Articular chondrocyte of knee joint (primary cell): ENCODE results near the gene RNF5. TPM values are rescaled to one million over a fixed set of nuclear protein-coding genes. Genes with fewer than 3 reads are reported as not detected.
A peak's percentile ranks its signal among the peaks of the same experiment; 100 is the strongest.

ENCODE experiments used
- small RNA-seq: library from RNA; depleted of rRNA; stranded (forward); fragments of <200 nt; gene quantifications from one replicate; pipeline ENCODE3, GENCODE V24; 2012
- total RNA-seq: library from RNA; depleted of rRNA; stranded (reverse); fragments of >200 nt; gene quantifications from 2 replicates; pipeline ENCODE4 v1.2.3, GENCODE V29; 2012

Gene RNF5
- total RNA-seq = 23.9 and 32.4 TPM in 2 replicates

GRCh38 chr6:32177788-32178546, at the start of gene RNF5:
TSS of gene RNF5 (plus strand) at chr6:32178405. CDS start at chr6:32178512, 107 bp downstream.

DNA sequence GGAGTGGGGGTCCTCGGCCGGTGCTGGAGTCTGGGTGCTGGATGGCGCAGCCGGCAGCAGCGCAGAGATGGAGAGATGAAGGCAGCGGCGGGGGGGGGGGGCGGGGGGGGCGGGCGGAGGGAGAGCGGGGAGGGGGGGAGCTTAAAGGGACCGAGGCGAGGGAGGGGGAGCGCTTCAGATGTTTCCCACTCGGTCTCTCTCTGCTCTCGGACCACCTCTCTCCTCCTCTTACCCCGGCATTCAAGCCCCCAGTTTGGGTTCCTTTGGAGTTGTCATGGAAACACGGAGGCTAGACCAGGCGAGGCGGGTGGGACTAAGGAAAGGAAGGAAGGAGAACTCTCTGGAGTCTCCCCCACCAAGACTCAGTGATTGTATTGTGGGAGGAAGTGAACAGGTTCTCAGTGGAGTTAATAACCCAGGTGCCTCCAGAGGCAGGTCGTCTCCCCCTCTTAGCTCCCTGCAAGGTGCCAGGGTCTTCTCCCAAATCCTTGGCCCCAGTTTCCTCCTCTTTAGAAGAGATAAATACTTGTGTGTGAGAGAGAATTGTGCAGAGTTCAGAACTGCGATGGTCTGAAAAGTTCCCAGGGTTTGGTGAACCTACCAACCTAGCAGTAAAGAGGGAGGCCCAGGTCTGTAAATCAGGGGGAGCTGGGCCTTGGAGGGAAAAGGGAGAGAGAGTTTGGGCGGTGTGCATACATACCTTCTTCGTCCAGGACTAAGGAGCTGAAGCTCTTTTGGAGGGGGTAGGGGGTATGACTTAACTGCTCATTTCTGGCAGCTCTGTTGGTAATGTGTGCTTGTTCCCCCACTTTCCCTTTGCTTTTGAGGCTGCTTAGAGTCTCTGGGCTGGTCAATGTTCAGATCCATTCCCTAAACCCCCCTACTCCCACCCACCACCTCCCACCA, 26.1 kb upstream of the RNF5 start, which contains the start of gene PRRT1:
PRRT1 (minus strand) TSS at position 77 of the 906 bp plus-strand sequence. CDS start 112 bp downstream, outside the sequence.

GRCh38 chr6:32153564-32154513, 24.4 kb upstream of the RNF5 start, which contains the start of gene PPT2:
TSS of gene PPT2 (plus strand) at chr6:32154141. CDS start at chr6:32154595, 454 bp downstream.

GRCh38 chr6:32164295-32164694, 13.9 kb upstream of the RNF5 start, which contains the start of gene EGFL8:
TSS of gene EGFL8 (plus strand) at chr6:32164595. CDS start at chr6:32166166, 1,571 bp downstream.

GRCh38 chr6:32175711-32176475, 2.3 kb upstream of the RNF5 start, which contains the start of gene AGPAT1:
TSS of gene AGPAT1 (minus strand) at chr6:32176084. CDS start at chr6:32171496, 4,588 bp downstream.

GRCh38 chr6:32184084-32184640, 6.0 kb downstream of the RNF5 start, which contains the start of gene AGER:
TSS of gene AGER (minus strand) at chr6:32184253. CDS start at chr6:32184222, 31 bp downstream.

DNA sequence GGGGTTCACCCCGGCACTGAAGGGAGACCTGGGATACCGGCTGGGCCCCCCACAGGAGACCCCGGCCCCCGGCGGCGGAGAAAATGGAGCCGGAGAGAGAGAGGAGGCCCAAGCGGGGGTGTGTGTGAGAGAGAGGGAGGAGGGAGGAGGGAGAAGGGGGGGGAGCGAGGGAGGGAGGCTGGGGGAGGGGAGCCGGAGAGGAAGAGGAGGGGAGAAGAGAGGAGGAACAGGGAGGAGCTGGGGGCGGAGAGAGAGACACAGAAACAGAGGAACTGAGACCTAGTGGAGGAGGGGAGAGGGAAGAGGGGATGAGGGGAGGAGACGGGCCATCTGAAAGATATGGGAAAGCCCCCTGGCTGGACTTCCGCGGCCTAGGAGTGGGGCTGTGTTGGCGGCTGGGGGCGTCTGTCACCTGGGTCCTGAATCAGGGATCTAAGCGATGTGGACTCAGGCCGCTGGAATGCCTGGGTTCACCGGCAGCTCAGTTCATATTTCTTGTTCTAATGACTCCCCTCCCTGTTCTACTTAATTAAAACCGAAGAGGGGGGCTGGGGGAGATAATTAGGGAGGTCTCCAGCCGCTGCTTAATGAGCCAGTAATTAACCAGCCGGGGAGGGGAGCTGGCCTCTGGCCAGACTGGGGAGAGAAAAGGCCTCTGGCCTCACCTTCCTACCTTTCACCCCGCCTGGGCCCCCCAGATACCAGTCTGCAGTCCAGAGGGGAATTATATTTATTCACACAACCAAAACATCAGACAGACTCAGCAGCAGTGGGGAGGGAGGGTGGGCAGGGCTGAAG, 12.0 kb downstream of the RNF5 start, which contains the start of gene PBX2:
PBX2 (minus strand) TSS at position 149 of the 798 bp plus-strand sequence. CDS start 287 bp downstream, outside the sequence.

GRCh38 chr6:32192608-32193039, 14.4 kb downstream of the RNF5 start, which contains the start of gene GPSM3:
TSS of gene GPSM3 (minus strand) at chr6:32192643. CDS start at chr6:32192513, 130 bp downstream.

GRCh38 chr6:32223258-32224235, 45.3 kb downstream of the RNF5 start, which contains the start of gene NOTCH4:
TSS of gene NOTCH4 (minus strand) at chr6:32224067. CDS start at chr6:32223928, 139 bp downstream.

Small RNA genes within 50 kb of the gene (small RNA-seq; reads per million reads assigned to genes)
- gene AL662884.1 (not detected), gene MIR6833 (0.53 reads per million, percentile 14 among the genes with 10 or more reads in this experiment)

Other genes with a start within 250 kb of the RNF5 start
- gene CFB, start 232.3 kb upstream of the RNF5 start, total RNA-seq = 26.9 and 34.6 TPM in 2 replicates
- 97.0 and 105 TPM in 2 replicates for gene NELFE, start 219.4 kb upstream of the RNF5 start, total RNA-seq
- 35.3 and 40.4 TPM in 2 replicates for gene SKIC2, start 219.2 kb upstream of the RNF5 start, total RNA-seq
- gene DXO, start 206.3 kb upstream of the RNF5 start, total RNA-seq = 11.6 and 13.0 TPM in 2 replicates
- gene C4A, start 196.3 kb upstream of the RNF5 start, total RNA-seq = 4.0 and 8.2 TPM in 2 replicates
- gene C4B, start 163.6 kb upstream of the RNF5 start, total RNA-seq = 2.4 and 3.4 TPM in 2 replicates
- 0.13 TPM in 1 of 2 replicates, not detected in the other for gene CYP21A2, start 140.0 kb upstream of the RNF5 start, total RNA-seq
- 23.9 and 41.1 TPM in 2 replicates for gene TNXB, start 69.1 kb upstream of the RNF5 start, total RNA-seq
- 21.6 and 33.5 TPM in 2 replicates for gene ATF6B, start 50.2 kb upstream of the RNF5 start, total RNA-seq
- 4.6 and 8.8 TPM in 2 replicates for gene FKBPL, start 48.1 kb upstream of the RNF5 start, total RNA-seq
- 0.39 and 0.54 TPM in 2 replicates for gene PRRT1, start 26.5 kb upstream of the RNF5 start, total RNA-seq
- 10.6 and 20.8 TPM in 2 replicates for gene PPT2, start 24.3 kb upstream of the RNF5 start, total RNA-seq
- 0.86 and 1.7 TPM in 2 replicates for gene EGFL8, start 13.8 kb upstream of the RNF5 start, total RNA-seq
- gene AGPAT1, start 2.3 kb upstream of the RNF5 start, total RNA-seq = 26.8 and 31.0 TPM in 2 replicates
- gene AGER, start 5.8 kb downstream of the RNF5 start, total RNA-seq = 0.54 and 0.78 TPM in 2 replicates
- gene PBX2, start 11.8 kb downstream of the RNF5 start, total RNA-seq = 17.1 and 20.8 TPM in 2 replicates
- gene GPSM3, start 14.2 kb downstream of the RNF5 start, total RNA-seq = 0.86 and 1.0 TPM in 2 replicates
- 0.65 and 1.1 TPM in 2 replicates for gene NOTCH4, start 45.7 kb downstream of the RNF5 start, total RNA-seq
- gene TSBP1, start 193.5 kb downstream of the RNF5 start, total RNA-seq = not detected in 2 replicates
- not detected in 2 replicates for gene BTNL2, start 228.8 kb downstream of the RNF5 start, total RNA-seq